Testis (tissue), 2 donors: ENCODE measurements around the gene CMTR1.

Experiments
- CTCF ChIP-seq, 3 experiments: fragments of 450-650 bp in 2 of 3; fragments of 200-600 bp in 1 of 3; sonication (generic) in 1 of 3; IDR thresholded peaks; one replicate each; pipeline ENCODE4 v1.5.1; 2016 to 2019; ENCODE audit warnings: antibody characterized with exemption in 3 of 3, mild to moderate bottlenecking in 2 of 3, moderate library complexity in 1 of 3
- POLR2A ChIP-seq: fragments of 450-650 bp; IDR thresholded peaks from one replicate; pipeline ENCODE4 v1.6.1; 2017; ENCODE audit warnings: antibody characterized with exemption, mild to moderate bottlenecking, moderate library complexity

- no peak for TF ChIP-seq CTCF (IDR thresholded peaks at IDR 0.05)
- no peak for TF ChIP-seq POLR2A
These were observed 88.7 kb downstream of the CMTR1 start for GRCh38 chr6:37521674-37522073.
